Astrocyte of the spinal cord (primary cell): ENCODE data around the gene ZNF770.
"Not testable (repeated sequence)": the region's sequence is repeated elsewhere in the genome, so short reads cannot be mapped to it uniquely, and the experiment has no call there.

ENCODE experiments used
- DNase-seq: peaks from one replicate; pipeline ENCODE4 v3.0.0; 2011; ENCODE audit warnings: low read depth, low spot score
- H3K4me3 ChIP-seq: 2 replicates; pipeline ENCODE4 v1.5.1; 2011; ENCODE audit warnings: low read depth, mild to moderate bottlenecking, low read length, moderate library complexity
- in situ Hi-C: cut with HindIII; loops from 2 replicates; pipeline ENCODE4 v1.10.0; 2017; ENCODE audit warnings: low sequenced_read_pairs
- TF ChIP-seq, protein P1 (sequence below): IDR thresholded peaks from 2 replicates; pipeline ENCODE4 v1.5.1; 2012; ENCODE audit warnings: low read depth, mild to moderate bottlenecking, low read length, inconsistent platforms

ZNF770 gene

DNA sequence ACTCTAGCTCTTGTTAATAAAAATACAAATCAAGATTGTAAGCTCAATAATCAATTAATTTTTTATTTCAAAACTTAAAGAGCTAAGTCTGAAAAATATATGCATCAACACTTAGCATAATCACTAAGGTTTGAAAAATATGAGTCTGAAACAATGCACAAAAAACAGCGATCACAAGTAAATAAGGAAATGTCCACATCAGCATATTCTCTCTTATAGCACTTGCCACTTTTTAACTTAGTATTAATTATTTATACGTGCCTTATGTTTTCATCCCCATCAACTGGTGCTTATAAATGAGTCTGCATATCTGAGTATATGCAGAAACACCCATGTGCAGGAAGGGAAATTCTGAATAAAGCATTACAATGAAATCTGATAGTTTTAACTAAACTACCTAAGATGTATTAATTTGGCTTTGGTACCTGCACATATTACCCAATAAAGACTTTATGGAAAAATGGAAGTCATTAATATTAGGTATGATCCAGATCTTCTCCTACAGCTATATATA, 46.8 kb downstream of the ZNF770 start:
- DNase-seq = no peak
- H3K4me3 ChIP-seq = no peak overlapping the region
- TF ChIP-seq, protein P1, sequence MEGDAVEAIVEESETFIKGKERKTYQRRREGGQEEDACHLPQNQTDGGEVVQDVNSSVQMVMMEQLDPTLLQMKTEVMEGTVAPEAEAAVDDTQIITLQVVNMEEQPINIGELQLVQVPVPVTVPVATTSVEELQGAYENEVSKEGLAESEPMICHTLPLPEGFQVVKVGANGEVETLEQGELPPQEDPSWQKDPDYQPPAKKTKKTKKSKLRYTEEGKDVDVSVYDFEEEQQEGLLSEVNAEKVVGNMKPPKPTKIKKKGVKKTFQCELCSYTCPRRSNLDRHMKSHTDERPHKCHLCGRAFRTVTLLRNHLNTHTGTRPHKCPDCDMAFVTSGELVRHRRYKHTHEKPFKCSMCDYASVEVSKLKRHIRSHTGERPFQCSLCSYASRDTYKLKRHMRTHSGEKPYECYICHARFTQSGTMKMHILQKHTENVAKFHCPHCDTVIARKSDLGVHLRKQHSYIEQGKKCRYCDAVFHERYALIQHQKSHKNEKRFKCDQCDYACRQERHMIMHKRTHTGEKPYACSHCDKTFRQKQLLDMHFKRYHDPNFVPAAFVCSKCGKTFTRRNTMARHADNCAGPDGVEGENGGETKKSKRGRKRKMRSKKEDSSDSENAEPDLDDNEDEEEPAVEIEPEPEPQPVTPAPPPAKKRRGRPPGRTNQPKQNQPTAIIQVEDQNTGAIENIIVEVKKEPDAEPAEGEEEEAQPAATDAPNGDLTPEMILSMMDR = no peak
- in situ Hi-C loops = no loop called here

DNA sequence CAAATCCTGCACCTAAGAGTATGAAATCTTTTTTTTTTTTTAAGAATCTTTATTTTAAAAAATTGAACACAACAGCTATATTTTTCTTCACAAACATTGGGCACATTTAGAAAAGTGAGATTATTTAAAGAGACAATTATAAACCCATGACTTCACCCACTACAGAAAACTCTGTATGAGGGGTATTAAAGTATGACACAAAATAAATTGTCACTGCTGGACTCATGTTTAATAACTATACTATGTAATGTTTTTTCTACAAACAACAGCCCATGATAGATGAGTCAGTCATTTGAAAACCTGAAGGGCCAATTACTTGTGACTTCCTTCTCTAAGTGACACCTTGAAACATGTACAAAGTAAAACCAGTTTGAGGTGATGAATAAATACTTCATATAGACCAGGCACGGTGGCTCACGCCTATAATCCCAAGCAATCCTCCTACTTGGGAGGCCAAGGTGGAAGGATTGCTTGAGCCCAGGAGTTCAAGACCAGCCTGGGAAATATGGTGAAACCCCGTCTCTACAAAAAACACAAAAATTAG, 54.6 kb downstream of the ZNF770 start:
- DNase-seq = no peak
- H3K4me3 ChIP-seq = no peak overlapping the region
- in situ Hi-C loops = no loop called here
- TF ChIP-seq, protein P1 = no peak

DNA sequence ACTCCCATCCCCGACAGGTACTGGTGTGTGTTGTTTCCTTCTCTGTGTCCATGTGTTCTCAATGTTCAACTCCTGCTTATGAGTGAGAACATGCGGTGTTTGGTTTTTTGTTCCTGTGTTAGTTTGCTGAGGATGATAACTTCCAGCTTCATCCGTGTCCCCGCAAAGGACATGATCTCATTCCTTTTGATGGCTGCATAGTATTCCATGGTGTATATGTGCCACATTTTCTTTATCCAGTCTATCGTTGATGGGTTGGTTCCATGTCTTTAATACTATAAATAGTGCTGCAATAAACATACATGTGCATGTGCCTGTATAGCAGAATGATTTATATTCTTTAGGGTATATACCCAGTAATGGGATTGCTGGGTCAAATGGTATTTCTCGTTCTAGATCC, 59.7 kb downstream of the ZNF770 start:
- H3K4me3 ChIP-seq, DNase-seq, in situ Hi-C loops: not testable (repeated sequence)
